IMR-90 (cell line): ENCODE results near the gene MYADM. TPM values are rescaled to one million over a fixed set of nuclear protein-coding genes. Genes with fewer than 3 reads are reported as not detected.

ENCODE experiments used
- ATAC-seq: fragments of 200-7000 bp; cut with Tn5 transposase; 2 replicates; pipeline ENCODE4 v1.9.1; 2020; ENCODE audit warnings: low read depth, mild to moderate bottlenecking, moderate library complexity
- BruUV-seq: library from RNA; stranded (reverse); fragments of 400-500 nt; replicated peaks from 2 replicates; lab custom pipeline; 2021; lab: Mats Ljungman, UMichigan
- CTCF ChIA-PET: fragments of 300-600 bp; formaldehyde crosslinking; extraction: SDS; loops from one replicate; lab custom pipeline; 2021; ENCODE audit warnings: antibody characterized with exemption; lab: Yijun Ruan, JAX
- POLR2A ChIA-PET: fragments of 300-600 bp; sonication (Branson Sonifier 250); formaldehyde crosslinking; loops from one replicate; lab custom pipeline; 2022; ENCODE audit warnings: antibody characterized with exemption; ENCODE audit not compliant: unreplicated experiment; lab: Charles Lee
- DNase-seq: peaks from one replicate; pipeline ENCODE4 v3.0.0; 2013
- H2AFZ ChIP-seq: replicated peaks from 2 replicates; pipeline ENCODE3; 2013; ENCODE audit warnings: low read length, mild to moderate bottlenecking; ENCODE audit not compliant: poor library complexity
- H2AK5ac ChIP-seq: 2 replicates; pipeline ENCODE4 v1.6.1; 2013; ENCODE audit warnings: low read depth, low read length, inconsistent platforms
- H2AK9ac ChIP-seq: replicated peaks from 2 replicates; pipeline ENCODE3; 2013; ENCODE audit warnings: mild to moderate bottlenecking, low read depth, low read length, moderate library complexity; ENCODE audit not compliant: poor library complexity
- H2BK120ac ChIP-seq: 2 replicates; pipeline ENCODE4 v1.6.1; 2013; ENCODE audit warnings: low read depth, low read length, inconsistent platforms
- H2BK15ac ChIP-seq: 3 replicates; pipeline ENCODE4 v1.6.1; 2013; ENCODE audit warnings: low read depth, low read length, inconsistent platforms
- H2BK20ac ChIP-seq: 2 replicates; pipeline ENCODE4 v1.6.1; 2013; ENCODE audit warnings: low read depth, mild to moderate bottlenecking, inconsistent platforms, low read length, moderate library complexity
- H2BK5ac ChIP-seq: 2 replicates; pipeline ENCODE4 v1.6.1; 2013; ENCODE audit warnings: mild to moderate bottlenecking, low read depth, low read length, inconsistent platforms; ENCODE audit not compliant: poor library complexity, severe bottlenecking
- H3K14ac ChIP-seq: replicated peaks from 2 replicates; pipeline ENCODE4 v1.6.1; 2013; ENCODE audit warnings: low read depth, low read length, inconsistent platforms
- H3K18ac ChIP-seq: 2 replicates; pipeline ENCODE4 v1.6.1; 2013; ENCODE audit warnings: low read depth, low read length, control low read depth
- H3K23ac ChIP-seq: 2 replicates; pipeline ENCODE4 v1.6.1; 2013; ENCODE audit warnings: low read depth, low read length, inconsistent platforms
- H3K27ac ChIP-seq: 2 replicates; pipeline ENCODE4 v1.5.1; 2013; ENCODE audit warnings: mild to moderate bottlenecking, control low read depth, low read length; ENCODE audit not compliant: insufficient read depth
- H3K27me3 ChIP-seq: 2 replicates; pipeline ENCODE4 v1.6.1; 2013; ENCODE audit warnings: low read length; ENCODE audit not compliant: control insufficient read depth, insufficient read depth
- H3K36me3 ChIP-seq: 2 replicates; pipeline ENCODE4 v1.6.1; 2013; ENCODE audit warnings: low read length, mixed read lengths; ENCODE audit not compliant: control insufficient read depth, insufficient read depth
- H3K4ac ChIP-seq: 2 replicates; pipeline ENCODE4 v1.6.1; 2013; ENCODE audit warnings: low read depth, low read length, inconsistent platforms
- H3K4me1 ChIP-seq: 2 replicates; pipeline ENCODE4 v1.6.1; 2013; ENCODE audit warnings: low read length, mixed read lengths; ENCODE audit not compliant: control insufficient read depth, insufficient read depth
- H3K4me2 ChIP-seq: 2 replicates; pipeline ENCODE4 v1.6.1; 2013; ENCODE audit warnings: low read depth, mild to moderate bottlenecking, control low read depth, low read length, moderate library complexity
- H3K4me3 ChIP-seq: 2 replicates; pipeline ENCODE4 v1.5.1; 2013; ENCODE audit warnings: low read depth, mild to moderate bottlenecking, control low read depth, low read length, moderate library complexity; ENCODE audit not compliant: insufficient read depth
- H3K56ac ChIP-seq: 2 replicates; pipeline ENCODE4 v1.6.1; 2013; ENCODE audit warnings: low read length, inconsistent platforms; ENCODE audit not compliant: insufficient read depth; ENCODE audit errors: extremely low read depth
- H3K79me1 ChIP-seq, 2 experiments: 2 replicates each; pipeline ENCODE4 v1.6.1; 2013; ENCODE audit warnings: low read length in 2 of 2, inconsistent platforms in 1 of 2, low read depth in 1 of 2
- H3K9ac ChIP-seq: 2 replicates; pipeline ENCODE4 v1.6.1; 2013; ENCODE audit warnings: low read depth, low read length, control low read depth
- H3K9me1 ChIP-seq: 2 replicates; pipeline ENCODE4 v1.6.1; 2013; ENCODE audit warnings: low read length, inconsistent platforms; ENCODE audit not compliant: insufficient read depth
- H3K9me3 ChIP-seq: 2 replicates; pipeline ENCODE4 v1.6.1; 2013; ENCODE audit warnings: low read length; ENCODE audit not compliant: control insufficient read depth, insufficient read depth
- H4K20me1 ChIP-seq: 2 replicates; pipeline ENCODE4 v1.6.1; 2013; ENCODE audit warnings: low read length, inconsistent platforms; ENCODE audit not compliant: insufficient read depth
- H4K5ac ChIP-seq: 2 replicates; pipeline ENCODE4 v1.6.1; 2013; ENCODE audit warnings: mild to moderate bottlenecking, low read depth, low read length, control low read depth
- H4K8ac ChIP-seq, 2 experiments: 2 replicates each; pipeline ENCODE4 v1.6.1; 2013; ENCODE audit warnings: low read depth in 2 of 2, low read length in 2 of 2, control low read depth in 1 of 2, inconsistent platforms in 1 of 2
- H4K91ac ChIP-seq: 2 replicates; pipeline ENCODE4 v1.6.1; 2013; ENCODE audit warnings: low read depth, low read length, inconsistent platforms; ENCODE audit not compliant: insufficient read depth
- CHD1 ChIP-seq: IDR thresholded peaks from 2 replicates; pipeline ENCODE4 v1.6.1; 2012; ENCODE audit warnings: low read depth, low read length, improper control_type of control experiment
- FOS ChIP-seq: fragments of 150-350 bp; IDR thresholded peaks from 2 replicates; pipeline ENCODE4 v1.6.1; 2016; ENCODE audit warnings: low read depth, low read length
- MAZ ChIP-seq: IDR thresholded peaks from 2 replicates; pipeline ENCODE4 v1.6.1; 2012; ENCODE audit warnings: low read depth, mild to moderate bottlenecking, low read length, improper control_type of control experiment, moderate library complexity, borderline replicate concordance
- RCOR1 ChIP-seq: IDR thresholded peaks from 2 replicates; pipeline ENCODE4 v1.6.1; 2012; ENCODE audit warnings: mild to moderate bottlenecking, low read length, improper control_type of control experiment; ENCODE audit not compliant: insufficient replicate concordance
- WGBS, 2 experiments: methylation state at CpG; one replicate each; pipeline versions ENCODE4 v1.1.5 to v1.1.7; 2013; ENCODE audit warnings: missing lambda C conversion rate in 2 of 2; ENCODE audit not compliant: insufficient read length in 1 of 2; ENCODE audit errors: extremely low coverage in 2 of 2; 5-methylcytosine and 5-hydroxymethylcytosine counted together
- dilution Hi-C: fragments of 300-500 bp; cut with HindIII; formaldehyde crosslinking; loops from one replicate; pipeline ENCODE4 v1.14.3; 2018; ENCODE audit warnings: low sequenced_read_pairs; ENCODE audit not compliant: unreplicated experiment
- in situ Hi-C: fragments of 300-500 bp; cut with MboI; formaldehyde crosslinking; loops from 3 replicates; pipeline ENCODE4 v1.14.3; 2019; ENCODE audit warnings: low sequenced_read_pairs, inconsistent platforms, mixed read lengths
- intact Hi-C: fragments of 100-400 bp; cut with micrococcal nuclease; formaldehyde crosslinking; loops from 2 replicates; pipeline ENCODE4 v1.10.0; 2022
- polyA plus RNA-seq, 3 experiments: library from polyadenylated mRNA; depleted of rRNA; stranded (reverse); fragments of >200 nt; gene quantifications; 2 replicates each; pipeline ENCODE4 v1.2.3, GENCODE V29; 2012; ENCODE audit warnings: low replicate concordance in 1 of 3
- total RNA-seq: library from RNA; depleted of rRNA; stranded (reverse); fragments of >200 nt; gene quantifications from 2 replicates; pipeline ENCODE4 v1.2.3, GENCODE V29; 2012

MYADM gene
- total and polyA plus RNA-seq, 2 of the 4 experiments (the other 2 are of a cell fraction): 4.8 to 96.1 TPM

DNA sequence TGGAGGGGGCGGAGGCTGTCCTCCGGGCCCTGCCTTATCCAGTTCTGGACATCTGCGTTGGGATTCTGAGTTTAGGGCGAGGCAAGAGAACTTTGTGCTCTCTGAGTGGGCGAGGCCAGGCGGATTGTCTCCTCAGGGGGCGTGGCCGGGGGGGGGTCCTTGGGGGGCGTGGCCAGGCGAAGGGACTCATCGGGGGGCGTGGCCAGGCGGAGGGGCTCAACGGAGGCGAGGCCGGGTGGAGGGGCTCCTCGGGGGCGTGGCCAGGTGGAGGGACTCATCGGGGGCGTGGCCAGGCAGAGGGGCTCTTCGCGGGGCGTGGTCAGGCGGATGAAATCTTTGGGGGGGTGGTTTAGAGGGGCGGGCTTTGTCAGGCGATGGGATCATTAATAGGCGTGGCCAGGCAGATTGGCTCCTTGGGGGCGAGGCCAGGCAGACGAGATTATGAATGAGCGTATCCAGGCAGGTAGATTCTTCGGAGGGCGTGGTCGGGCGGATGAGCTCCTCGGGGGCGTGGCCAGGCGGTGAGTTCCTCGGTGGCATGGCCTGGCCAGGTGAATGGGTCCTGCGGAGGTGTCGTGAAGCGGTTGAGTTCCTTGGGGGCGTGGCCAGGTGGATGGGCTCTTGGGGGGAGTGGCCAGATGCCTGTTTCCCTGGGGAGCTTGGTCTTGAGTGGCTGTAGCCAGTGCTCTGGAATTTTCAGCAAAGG lies 31.1 kb downstream of the MYADM start:
- Histone ChIP-seq H2AK9ac (no peak overlapping the region), H4K5ac (no peak overlapping the region), H3K27ac (no peak overlapping the region), H3K18ac (no peak overlapping the region), H3K56ac (no peak overlapping the region), H3K4me1 (no peaks in the 10 kb centered on the region), H4K91ac (no peak overlapping the region), H2AFZ (peak overlapping the region; percentile 67), H3K9me3 (no peaks in the 10 kb centered on the region), H3K36me3 (no peaks in the 10 kb centered on the region), H3K4me2 (no peak overlapping the region), H3K23ac (no peak overlapping the region), H3K4me3 (no peak overlapping the region), H3K9ac (no peak overlapping the region), H4K8ac (no peak overlapping the region), H3K27me3 (peaks cover 13% of the 10 kb centered on the region), H3K4ac (no peak overlapping the region), H2BK5ac (no peak overlapping the region), H3K9me1 (no peaks in the 10 kb centered on the region), H2AK5ac (no peak overlapping the region), H3K14ac (no peak overlapping the region), H3K79me1 (no peaks in the 10 kb centered on the region), H4K20me1 (no peaks in the 10 kb centered on the region), H2BK15ac (no peak overlapping the region), H2BK20ac (no peak overlapping the region), H2BK120ac (no peak overlapping the region)
- ChIA-PET CTCF (no interaction called here), POLR2A (no interaction called here)
- dilution Hi-C loops (no loop called here), intact Hi-C loops (no loop called here), in situ Hi-C loops (no loop called here)
- ATAC-seq (no peak), DNase-seq (no peak)
- TF ChIP-seq FOS (no peak), CHD1 (no peak), RCOR1 (no peak), MAZ (no peak)
- BruUV-seq: no TSS peak
- WGBS, 2 experiments: 0% methylated on average over 4 of the region's 42 CpGs; no CpG with 5 or more reads in 1 of the 2 experiments
